ENCODE measurements around the gene SRL. TPM values are rescaled to one million over a fixed set of nuclear protein-coding genes. Genes with fewer than 3 reads are reported as not detected.
"Not testable (repeated sequence)": the region's sequence is repeated elsewhere in the genome, so short reads cannot be mapped to it uniquely, and the experiment has no call there.

Gene SRL
- total and polyA plus RNA-seq, 2 donors: 1.1 to 1.4 TPM

GRCh38 chr16:4153364-4153763 is 88.5 kb downstream of the SRL start:
- not testable (repeated sequence) for H3K36me3 ChIP-seq (ENCODE audit: control insufficient read depth in 2 of 2, insufficient read depth in 2 of 2, low read length in 1 of 2); H3K4me3 ChIP-seq (ENCODE audit: low read length in 2 of 2); H3K27me3 ChIP-seq (ENCODE audit: control insufficient read depth in 2 of 2, insufficient read depth in 1 of 2, low read length in 1 of 2); DNase-seq (ENCODE audit: low read depth in 6 of 9, low spot score in 9 of 9); H3K27ac ChIP-seq (ENCODE audit: low read depth in 1 of 2, low read length in 1 of 2); H3K4me1 ChIP-seq (ENCODE audit: control insufficient read depth in 2 of 2, insufficient read depth in 2 of 2, low read length in 2 of 2); H3K9me3 ChIP-seq (ENCODE audit: control insufficient read depth in 2 of 2, insufficient read depth in 1 of 2, low read length in 1 of 2)
- 94% methylated on average over 13 of the region's 13 CpGs for WGBS

GRCh38 chr16:4152267-4152666 is 89.6 kb downstream of the SRL start:
- no peaks in the 10 kb centered on the region for H3K36me3 ChIP-seq (ENCODE audit: control insufficient read depth in 2 of 2, insufficient read depth in 2 of 2, low read length in 1 of 2)
- no peaks in the 10 kb centered on the region for H3K27me3 ChIP-seq (ENCODE audit: control insufficient read depth in 2 of 2, insufficient read depth in 1 of 2, low read length in 1 of 2)
- H3K9me3 ChIP-seq (ENCODE audit: control insufficient read depth in 2 of 2, insufficient read depth in 1 of 2, low read length in 1 of 2): peaks cover 0 to 3% of the 10 kb centered on the region in 2 donors
- DNase-seq (ENCODE audit: low read depth in 6 of 9, low spot score in 9 of 9): no peak
- H3K27ac ChIP-seq (ENCODE audit: low read depth in 1 of 2, low read length in 1 of 2): no peak overlapping the region
- H3K4me3 ChIP-seq (ENCODE audit: low read length in 2 of 2): no peak overlapping the region
- no peaks in the 10 kb centered on the region for H3K4me1 ChIP-seq (ENCODE audit: control insufficient read depth in 2 of 2, insufficient read depth in 2 of 2, low read length in 2 of 2)
- 92% methylated on average over 5 of the region's 5 CpGs for WGBS

- Histone ChIP-seq H3K4me1 (ENCODE audit: control insufficient read depth in 2 of 2, insufficient read depth in 2 of 2, low read length in 2 of 2) (no peaks in the 10 kb centered on the region), H3K36me3 (ENCODE audit: control insufficient read depth in 2 of 2, insufficient read depth in 2 of 2, low read length in 1 of 2) (no peaks in the 10 kb centered on the region), H3K4me3 (ENCODE audit: low read length in 2 of 2) (no peak overlapping the region), H3K9me3 (ENCODE audit: control insufficient read depth in 2 of 2, insufficient read depth in 1 of 2, low read length in 1 of 2) (peaks cover 0 to 3% of the 10 kb centered on the region in 2 donors), H3K27ac (ENCODE audit: low read depth in 1 of 2, low read length in 1 of 2) (no peak overlapping the region), H3K27me3 (ENCODE audit: control insufficient read depth in 2 of 2, insufficient read depth in 1 of 2, low read length in 1 of 2) (no peaks in the 10 kb centered on the region)
- DNase-seq (ENCODE audit: low read depth in 6 of 9, low spot score in 9 of 9): no peak
- WGBS: 95% methylated on average over 10 of the region's 10 CpGs
These were observed 94.6 kb downstream of the SRL start for GRCh38 chr16:4147236-4147635.

GRCh38 chr16:4142268-4142667 is 99.6 kb downstream of the SRL start:
- 86% methylated on average over 5 of the region's 5 CpGs for WGBS
- no peaks in the 10 kb centered on the region for H3K9me3 ChIP-seq (ENCODE audit: control insufficient read depth in 2 of 2, insufficient read depth in 1 of 2, low read length in 1 of 2)
- DNase-seq (ENCODE audit: low read depth in 6 of 9, low spot score in 9 of 9): no peak
- H3K27me3 ChIP-seq (ENCODE audit: control insufficient read depth in 2 of 2, insufficient read depth in 1 of 2, low read length in 1 of 2): peaks cover 0 to 2% of the 10 kb centered on the region in 2 donors
- H3K27ac ChIP-seq (ENCODE audit: low read depth in 1 of 2, low read length in 1 of 2): no peak overlapping the region
- no peaks in the 10 kb centered on the region for H3K36me3 ChIP-seq (ENCODE audit: control insufficient read depth in 2 of 2, insufficient read depth in 2 of 2, low read length in 1 of 2)
- H3K4me3 ChIP-seq (ENCODE audit: low read length in 2 of 2): no peak overlapping the region
- no peaks in the 10 kb centered on the region for H3K4me1 ChIP-seq (ENCODE audit: control insufficient read depth in 2 of 2, insufficient read depth in 2 of 2, low read length in 2 of 2)

- H3K27ac ChIP-seq (ENCODE audit: low read depth in 1 of 2, low read length in 1 of 2): no peak overlapping the region
- 97% methylated on average over 12 of the region's 12 CpGs for WGBS
- H3K27me3 ChIP-seq (ENCODE audit: control insufficient read depth in 2 of 2, insufficient read depth in 1 of 2, low read length in 1 of 2): peaks cover 0 to 2% of the 10 kb centered on the region in 2 donors
- H3K9me3 ChIP-seq (ENCODE audit: control insufficient read depth in 2 of 2, insufficient read depth in 1 of 2, low read length in 1 of 2): no peaks in the 10 kb centered on the region
- no peaks in the 10 kb centered on the region for H3K36me3 ChIP-seq (ENCODE audit: control insufficient read depth in 2 of 2, insufficient read depth in 2 of 2, low read length in 1 of 2)
- H3K4me3 ChIP-seq (ENCODE audit: low read length in 2 of 2): no peak overlapping the region
- H3K4me1 ChIP-seq (ENCODE audit: control insufficient read depth in 2 of 2, insufficient read depth in 2 of 2, low read length in 2 of 2): no peaks in the 10 kb centered on the region
- DNase-seq (ENCODE audit: low read depth in 6 of 9, low spot score in 9 of 9): no peak
These were observed 100.3 kb downstream of the SRL start for GRCh38 chr16:4141604-4142003.

- Histone ChIP-seq H3K27ac (ENCODE audit: low read depth in 1 of 2, low read length in 1 of 2) (peak overlapping the region in 1 of 2 donors; percentile 32), H3K9me3 (ENCODE audit: control insufficient read depth in 2 of 2, insufficient read depth in 1 of 2, low read length in 1 of 2) (no peaks in the 10 kb centered on the region), H3K27me3 (ENCODE audit: control insufficient read depth in 2 of 2, insufficient read depth in 1 of 2, low read length in 1 of 2) (peaks cover 0 to 2% of the 10 kb centered on the region in 2 donors), H3K4me1 (ENCODE audit: control insufficient read depth in 2 of 2, insufficient read depth in 2 of 2, low read length in 2 of 2) (no peaks in the 10 kb centered on the region), H3K4me3 (ENCODE audit: low read length in 2 of 2) (no peak overlapping the region), H3K36me3 (ENCODE audit: control insufficient read depth in 2 of 2, insufficient read depth in 2 of 2, low read length in 1 of 2) (no peaks in the 10 kb centered on the region)
- DNase-seq (ENCODE audit: low read depth in 6 of 9, low spot score in 9 of 9): peak in 2 of 9 donors; percentile 5 to 12
- 89% methylated on average over 3 of the region's 3 CpGs for WGBS
These were observed 101.2 kb downstream of the SRL start for GRCh38 chr16:4140652-4141051.

- no peaks in the 10 kb centered on the region for H3K4me1 ChIP-seq (ENCODE audit: control insufficient read depth in 2 of 2, insufficient read depth in 2 of 2, low read length in 2 of 2)
- H3K4me3 ChIP-seq (ENCODE audit: low read length in 2 of 2): no peak overlapping the region
- no peaks in the 10 kb centered on the region for H3K36me3 ChIP-seq (ENCODE audit: control insufficient read depth in 2 of 2, insufficient read depth in 2 of 2, low read length in 1 of 2)
- no peak for DNase-seq (ENCODE audit: low read depth in 6 of 9, low spot score in 9 of 9)
- peaks cover 0 to 2% of the 10 kb centered on the region in 2 donors for H3K27me3 ChIP-seq (ENCODE audit: control insufficient read depth in 2 of 2, insufficient read depth in 1 of 2, low read length in 1 of 2)
- no peak overlapping the region for H3K27ac ChIP-seq (ENCODE audit: low read depth in 1 of 2, low read length in 1 of 2)
- H3K9me3 ChIP-seq (ENCODE audit: control insufficient read depth in 2 of 2, insufficient read depth in 1 of 2, low read length in 1 of 2): no peaks in the 10 kb centered on the region
These were observed 101.9 kb downstream of the SRL start for GRCh38 chr16:4139968-4140367.

Other genes with a start within 250 kb of the SRL start
- 1.3 TPM for gene ADCY9, start 125.6 kb downstream of the SRL start, total RNA-seq
- 2.2 TPM for gene ADCY9, start 125.6 kb downstream of the SRL start, polyA plus RNA-seq
- 13.0 TPM for gene TFAP4, start 30.9 kb upstream of the SRL start, total RNA-seq
- 8.7 TPM for gene TFAP4, start 30.9 kb upstream of the SRL start, polyA plus RNA-seq
- 0.85 TPM for gene GLIS2, start 74.0 kb upstream of the SRL start, total RNA-seq
- gene GLIS2, start 74.0 kb upstream of the SRL start, polyA plus RNA-seq: 3.0 TPM
- gene PAM16, start 109.2 kb upstream of the SRL start, total RNA-seq: 33.2 TPM
- gene PAM16, start 109.2 kb upstream of the SRL start, polyA plus RNA-seq: 86.9 TPM
- gene VASN, start 129.8 kb upstream of the SRL start, total RNA-seq: 1.2 TPM
- gene VASN, start 129.8 kb upstream of the SRL start, polyA plus RNA-seq: 3.6 TPM
- 21.6 TPM for gene CORO7, start 174.5 kb upstream of the SRL start, total RNA-seq
- 63.7 TPM for gene CORO7, start 174.5 kb upstream of the SRL start, polyA plus RNA-seq
- 25.8 TPM for gene DNAJA3, start 183.8 kb upstream of the SRL start, total RNA-seq
- 28.4 TPM for gene DNAJA3, start 183.8 kb upstream of the SRL start, polyA plus RNA-seq
- gene NMRAL1, start 232.5 kb upstream of the SRL start, total RNA-seq: 57.4 TPM
- gene NMRAL1, start 232.5 kb upstream of the SRL start, polyA plus RNA-seq: 44.9 TPM
- 54.0 TPM for gene HMOX2, start 234.3 kb upstream of the SRL start, total RNA-seq
- 38.3 TPM for gene HMOX2, start 234.3 kb upstream of the SRL start, polyA plus RNA-seq